ENCODE results near the gene LRRTM4.
"Not testable (repeated sequence)": the region's sequence is repeated elsewhere in the genome, so short reads cannot be mapped to it uniquely, and the experiment has no call there.

LRRTM4 gene

GRCh38 chr2:76866464-76866863, 655.7 kb downstream of the LRRTM4 start:
- DNase-seq (ENCODE audit: low read depth in 2 of 2) = no peak

GRCh38 chr2:76862901-76863300, 659.3 kb downstream of the LRRTM4 start:
- DNase-seq (ENCODE audit: low read depth in 2 of 2) = no peak

GRCh38 chr2:76861708-76862107, 660.5 kb downstream of the LRRTM4 start:
- DNase-seq (ENCODE audit: low read depth in 2 of 2) = no peak

GRCh38 chr2:76851000-76851399, 671.2 kb downstream of the LRRTM4 start:
- no peak for DNase-seq (ENCODE audit: low read depth in 2 of 2)

GRCh38 chr2:76849086-76849485, 673.1 kb downstream of the LRRTM4 start:
- no peak for DNase-seq (ENCODE audit: low read depth in 2 of 2)

GRCh38 chr2:76839826-76840225, 682.4 kb downstream of the LRRTM4 start:
- DNase-seq (ENCODE audit: low read depth in 2 of 2) = no peak

GRCh38 chr2:76829374-76830234, 692.6 kb downstream of the LRRTM4 start:
- no peak for DNase-seq (ENCODE audit: low read depth in 2 of 2)

GRCh38 chr2:76826691-76827090, 695.5 kb downstream of the LRRTM4 start:
- no peak for DNase-seq (ENCODE audit: low read depth in 2 of 2)

GRCh38 chr2:76825140-76825970, 696.8 kb downstream of the LRRTM4 start:
- no peak for DNase-seq (ENCODE audit: low read depth in 2 of 2)

- DNase-seq (ENCODE audit: low read depth in 2 of 2) = no peak
Observed at GRCh38 chr2:76821731-76822130, 700.4 kb downstream of the LRRTM4 start.

GRCh38 chr2:76813084-76813483, 709.1 kb downstream of the LRRTM4 start:
- no peak for DNase-seq (ENCODE audit: low read depth in 2 of 2)

GRCh38 chr2:76812156-76812555, 710.0 kb downstream of the LRRTM4 start:
- no peak for DNase-seq (ENCODE audit: low read depth in 2 of 2)

- DNase-seq (ENCODE audit: low read depth in 2 of 2) = no peak
Observed at GRCh38 chr2:76809136-76809535, 713.0 kb downstream of the LRRTM4 start.

GRCh38 chr2:76808732-76809131, 713.4 kb downstream of the LRRTM4 start:
- no peak for DNase-seq (ENCODE audit: low read depth in 2 of 2)

GRCh38 chr2:76793647-76794334, 728.4 kb downstream of the LRRTM4 start:
- DNase-seq (ENCODE audit: low read depth in 2 of 2) = no peak

- DNase-seq (ENCODE audit: low read depth in 2 of 2) = not testable (repeated sequence)
Observed at GRCh38 chr2:76781313-76781712, 740.9 kb downstream of the LRRTM4 start.

- no peak for DNase-seq (ENCODE audit: low read depth in 2 of 2)
Observed at GRCh38 chr2:76763276-76763675, 758.9 kb downstream of the LRRTM4 start.

GRCh38 chr2:76760367-76760704, 761.8 kb downstream of the LRRTM4 start:
- DNase-seq (ENCODE audit: low read depth in 2 of 2) = no peak

GRCh38 chr2:76759634-76760366, 762.4 kb downstream of the LRRTM4 start:
- no peak for DNase-seq (ENCODE audit: low read depth in 2 of 2)

GRCh38 chr2:76752506-76752905, 769.7 kb downstream of the LRRTM4 start:
- DNase-seq (ENCODE audit: low read depth in 2 of 2) = no peak

GRCh38 chr2:76749858-76750257, 772.3 kb downstream of the LRRTM4 start:
- no peak for DNase-seq (ENCODE audit: low read depth in 2 of 2)

All from stimulated activated CD8-positive, alpha-beta memory T cell treated with anti-CD3 and anti-CD28 coated beads, Interleukin-2, amount 100 ng/mL, for 48 hours (primary cell).